ENCODE results near the gene ZNF669. TPM values are rescaled to one million over a fixed set of nuclear protein-coding genes. Genes with fewer than 3 reads are reported as not detected.
"Not testable (repeated sequence)": the region's sequence is repeated elsewhere in the genome, so short reads cannot be mapped to it uniquely, and the experiment has no call there.

ZNF669 gene
- total RNA-seq (10 to 100 TPM in 2 of 7 donors, 1 to 10 TPM in 5; 5.0 to 11.5 (median 7.3) TPM), polyA plus RNA-seq (10 to 100 TPM in 1 of 2 donors, 1 to 10 TPM in 1; 7.3 to 10.0 TPM)
- long read RNA-seq, donor 1, transcript ZNF669-204 (4 exons, 1,718 nt), result major isoform, 36 of 58 reads
- long read RNA-seq, donor 1, transcript ZNF669-201 (4 exons, 1,951 nt), result minor isoform, 7 of 58 reads
- long read RNA-seq, donor 1, transcript ZNF669-202 (3 exons, 489 nt), result minor isoform, 6 of 58 reads
- long read RNA-seq, donor 1, partial matches to known transcripts, result 1 of 58 reads
- long read RNA-seq, donor 1, other reads (novel, unspliced or antisense), result 4 of 58 reads
- long read RNA-seq, donor 2, transcript ZNF669-204 (4 exons, 1,718 nt), result major isoform, 8 of 9 reads
- long read RNA-seq, donor 2, partial matches to known transcripts, result 0 of 9 reads
- long read RNA-seq, donor 2, other reads (novel, unspliced or antisense), result 0 of 9 reads
- long read RNA-seq, donor 3, partial matches to known transcripts, result 0 of 4 reads
- long read RNA-seq, donor 3, other reads (novel, unspliced or antisense), result 1 of 4 reads

DNA sequence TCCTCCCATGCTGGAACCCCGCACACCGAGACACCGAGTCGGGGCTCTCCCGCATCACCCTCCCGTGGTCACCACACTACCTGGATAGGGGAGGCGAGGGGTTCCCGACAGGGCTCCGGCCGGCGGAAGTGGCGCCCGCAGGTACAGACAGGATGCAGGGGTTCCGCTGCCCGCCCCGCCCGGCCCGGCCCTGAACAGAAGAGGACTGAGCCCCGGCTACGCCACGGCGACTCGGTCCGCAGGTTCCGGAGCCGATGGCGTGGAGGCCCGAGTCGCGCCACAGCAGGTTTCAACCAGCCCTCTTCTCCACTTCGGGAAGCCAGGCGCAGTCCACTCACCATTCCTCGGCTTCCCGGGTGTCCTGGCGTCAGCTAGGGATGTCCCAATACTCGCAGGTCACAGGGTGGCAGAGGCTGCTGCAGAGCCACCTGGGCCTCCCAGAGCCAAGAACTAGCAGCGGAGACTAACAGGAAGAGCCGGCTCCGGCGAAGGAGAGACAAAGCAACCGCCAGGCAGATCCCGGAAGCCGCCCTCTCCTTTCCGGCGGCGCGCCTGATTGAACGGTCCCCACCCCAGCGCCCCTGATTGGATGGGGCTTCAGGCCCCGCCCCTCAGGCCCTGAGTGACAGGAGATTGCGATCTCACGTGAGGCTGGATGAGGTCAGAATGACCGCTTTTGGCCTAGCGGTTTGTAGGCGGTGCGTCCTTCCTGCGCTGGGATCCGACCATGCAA, at the start of gene ZNF669:
Gene ZNF669 (minus strand): TSS at position 498 of the 733 bp plus-strand sequence. CDS start 157 bp downstream, at position 341.
- WGBS, 3 donors, result 0% methylated on average over 46 to 58 of the region's 58 CpGs
- H3K36me3 ChIP-seq, result no peaks in the 10 kb centered on the region
- H3K9me3 ChIP-seq, result no peaks in the 10 kb centered on the region
- H3K27ac ChIP-seq, result peak within 1 kb of the TSS; percentile 22 to 49
- peak; percentile 92 to 96 (median 93) for DNase-seq
- H3K4me3 ChIP-seq, result peak within 1 kb of the TSS; percentile 96
- intact Hi-C loops (cut with DNase I), result no loop called here
- H3K4me1 ChIP-seq (ENCODE audit: insufficient read depth), result peaks cover 8% of the 10 kb centered on the region
- no peaks in the 10 kb centered on the region for H3K27me3 ChIP-seq
- no peak for TF ChIP-seq CTCF (IDR thresholded peaks at IDR 0.05)
- TF ChIP-seq POLR2A (IDR thresholded peaks at IDR 0.05), result peak; percentile 43
- no peak for TF ChIP-seq EP300 (IDR thresholded peaks at IDR 0.05)

DNA sequence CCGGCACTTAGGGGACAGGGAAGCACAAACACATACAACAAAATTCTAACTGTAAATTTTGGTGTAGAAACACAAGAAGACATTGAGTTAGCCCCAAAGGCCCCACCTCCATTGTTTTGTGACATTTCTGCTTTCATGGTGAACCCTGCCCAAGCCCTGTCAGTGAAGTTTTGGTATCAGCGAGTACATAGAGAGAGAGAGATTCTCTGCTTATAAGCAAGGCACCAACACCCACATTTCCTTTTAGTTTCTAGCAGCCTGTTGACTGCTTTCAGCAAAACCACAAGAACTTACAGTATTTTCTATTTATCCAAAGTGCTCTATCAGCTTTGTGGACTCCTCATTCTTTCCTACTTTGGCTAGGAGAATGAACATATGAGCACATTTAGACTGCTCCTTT, 43.6 kb upstream of the ZNF669 start:
- Histone ChIP-seq H3K4me1 (ENCODE audit: insufficient read depth) (no peaks in the 10 kb centered on the region), H3K27me3 (no peaks in the 10 kb centered on the region), H3K36me3 (no peaks in the 10 kb centered on the region), H3K4me3 (no peak overlapping the region), H3K9me3 (peaks cover 0 to 17% of the 10 kb centered on the region in 2 donors), H3K27ac (no peak overlapping the region)
- TF ChIP-seq EP300 (IDR thresholded peaks at IDR 0.05) (no peak), POLR2A (IDR thresholded peaks at IDR 0.05) (no peak)
- intact Hi-C loops (cut with DNase I), result no loop called here
- WGBS, 3 donors, result 97 to 100% (median 98%) methylated on average over 2 of the region's 2 CpGs
- DNase-seq, result no peak

DNA sequence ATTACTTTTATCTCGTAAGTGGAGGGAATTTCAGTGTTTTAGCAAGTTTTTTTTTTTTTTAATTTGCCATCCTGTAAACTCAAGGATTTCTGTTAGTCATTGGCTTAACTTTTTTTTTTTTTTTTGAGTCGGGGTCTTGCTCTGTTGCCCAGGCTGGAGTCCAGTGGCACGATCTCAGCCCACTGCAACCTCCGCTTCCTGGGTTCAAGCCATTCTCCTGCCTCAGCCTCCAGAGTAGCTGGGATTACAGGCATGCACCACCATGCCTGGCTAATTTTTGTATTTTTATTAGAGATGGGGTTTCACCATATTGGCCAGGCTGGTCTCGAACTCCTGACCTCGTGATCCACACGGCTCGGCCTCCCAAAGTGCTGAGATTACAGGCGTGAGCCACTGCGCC, 43.0 kb upstream of the ZNF669 start:
- intact Hi-C loops (cut with DNase I); H3K4me1 ChIP-seq (ENCODE audit: insufficient read depth); H3K27me3 ChIP-seq; H3K36me3 ChIP-seq; DNase-seq; H3K27ac ChIP-seq; H3K4me3 ChIP-seq: not testable (repeated sequence)
- WGBS, 3 donors, result 97 to 98% (median 97%) methylated on average over 10 of the region's 10 CpGs
- H3K9me3 ChIP-seq, result peaks cover 0 to 17% of the 10 kb centered on the region in 2 donors

- H3K27me3 ChIP-seq, result no peaks in the 10 kb centered on the region
- no peaks in the 10 kb centered on the region for H3K36me3 ChIP-seq
- WGBS, 3 donors, result 99 to 100% (median 99%) methylated on average over 3 of the region's 3 CpGs
- DNase-seq, result no peak
- no peaks in the 10 kb centered on the region for H3K4me1 ChIP-seq (ENCODE audit: insufficient read depth)
- no peak overlapping the region for H3K27ac ChIP-seq
- H3K4me3 ChIP-seq, result no peak overlapping the region
- H3K9me3 ChIP-seq, result peaks cover 0 to 21% of the 10 kb centered on the region in 2 donors
- TF ChIP-seq EP300 (IDR thresholded peaks at IDR 0.05) (no peak), POLR2A (IDR thresholded peaks at IDR 0.05) (no peak), CTCF (IDR thresholded peaks at IDR 0.05) (no peak)
- intact Hi-C loops (cut with DNase I), result no loop called here
Measured at GRCh38 chr1:247146671-247147070, 42.5 kb upstream of the ZNF669 start.

DNA sequence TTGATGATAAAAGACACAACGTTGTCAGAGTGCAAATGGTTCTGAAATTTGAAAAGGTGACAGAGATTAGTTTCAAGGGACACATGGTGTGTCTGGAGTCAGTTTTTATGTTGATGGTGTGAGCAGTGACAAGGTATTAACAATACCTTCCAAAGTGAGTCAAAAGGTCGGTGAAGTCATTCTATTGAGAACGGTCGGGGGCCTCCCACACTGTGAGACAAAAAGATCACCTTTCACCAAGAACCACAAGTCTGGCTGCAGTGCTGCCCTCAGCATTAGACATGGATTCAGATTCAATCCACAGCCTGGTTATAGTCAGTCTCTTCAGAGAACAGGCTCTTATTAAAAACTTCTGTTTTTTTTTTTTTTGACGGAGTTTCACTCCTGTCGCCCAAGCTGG, 41.1 kb upstream of the ZNF669 start:
- WGBS, 3 donors, result 94 to 98% (median 97%) methylated on average over 6 of the region's 6 CpGs
- Histone ChIP-seq H3K9me3 (peaks cover 0 to 29% of the 10 kb centered on the region in 2 donors), H3K4me3 (no peak overlapping the region), H3K27ac (no peak overlapping the region), H3K27me3 (no peaks in the 10 kb centered on the region), H3K4me1 (ENCODE audit: insufficient read depth) (no peaks in the 10 kb centered on the region), H3K36me3 (no peaks in the 10 kb centered on the region)
- no peak for TF ChIP-seq EP300 (IDR thresholded peaks at IDR 0.05)
- no peak for TF ChIP-seq CTCF (IDR thresholded peaks at IDR 0.05)
- TF ChIP-seq POLR2A (IDR thresholded peaks at IDR 0.05), result no peak
- DNase-seq, result no peak
- intact Hi-C loops (cut with DNase I), result no loop called here

DNA sequence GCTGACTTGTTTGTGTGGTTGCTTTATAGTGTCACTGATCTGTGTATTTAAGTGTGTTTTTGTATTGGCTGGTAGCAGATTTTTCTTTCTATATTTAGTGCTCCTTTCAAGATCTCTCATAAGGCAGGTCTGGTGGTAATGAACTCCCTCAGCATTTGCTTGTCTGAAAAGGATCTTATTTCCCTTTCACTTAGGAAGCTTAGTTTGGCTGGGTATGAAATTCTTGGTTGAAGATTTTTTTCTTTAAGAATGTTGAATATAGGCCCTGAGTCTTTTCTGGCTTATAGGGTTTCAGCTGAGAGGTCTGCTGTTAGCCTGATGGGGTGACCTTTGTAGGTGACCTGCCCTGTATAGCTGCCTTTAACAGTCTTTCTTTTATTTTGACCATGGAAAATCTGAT, 35.4 kb upstream of the ZNF669 start:
- intact Hi-C loops (cut with DNase I); H3K4me1 ChIP-seq (ENCODE audit: insufficient read depth); H3K27me3 ChIP-seq; DNase-seq; H3K36me3 ChIP-seq; H3K27ac ChIP-seq; H3K4me3 ChIP-seq: not testable (repeated sequence)
- H3K9me3 ChIP-seq, result peaks cover 0 to 24% of the 10 kb centered on the region in 2 donors
